Neural cell (in vitro differentiated cells): ENCODE measurements around the gene EGLN1. TPM values are rescaled to one million over a fixed set of nuclear protein-coding genes. Genes with fewer than 3 reads are reported as not detected.

Experiments used
- H2AFZ ChIP-seq: fragments of 200-600, 300-800 bp; sonication (generic), shearing (Covaris generic); 2 replicates; pipeline ENCODE4 v1.6.0; 2014; ENCODE audit warnings: low read depth, mild to moderate bottlenecking, antibody characterized with exemption, low read length, moderate library complexity
- H3F3A ChIP-seq: fragments of 200-600 bp; shearing (Covaris generic); 2 replicates; pipeline ENCODE4 v1.6.1; 2016; ENCODE audit warnings: mild to moderate bottlenecking, moderate library complexity, mixed read lengths, antibody characterized with exemption, low read length; ENCODE audit not compliant: insufficient read depth, poor library complexity, severe bottlenecking
- H3K27ac ChIP-seq: fragments of 200-600, 300-800 bp; sonication (generic), shearing (Covaris generic); 2 replicates; pipeline ENCODE4 v1.5.1; 2014; ENCODE audit warnings: mild to moderate bottlenecking, low read length, moderate library complexity
- H3K27me3 ChIP-seq: fragments of 300-800, 200-600 bp; sonication (generic), shearing (Covaris generic); 2 replicates; pipeline ENCODE4 v1.6.0; 2014; ENCODE audit warnings: mild to moderate bottlenecking, low read depth, low read length, moderate library complexity; ENCODE audit not compliant: insufficient read depth
- H3K36me3 ChIP-seq: fragments of 300-800, 200-600 bp; sonication (generic), shearing (Covaris generic); 2 replicates; pipeline ENCODE4 v1.5.1; 2014; ENCODE audit warnings: mild to moderate bottlenecking, antibody characterized with exemption, low read length, moderate library complexity; ENCODE audit not compliant: insufficient read depth
- H3K4me2 ChIP-seq: fragments of 300-800, 200-600 bp; sonication (generic), shearing (Covaris generic); 2 replicates; pipeline ENCODE4 v1.6.0; 2014; ENCODE audit warnings: mild to moderate bottlenecking, low read length
- H3K4me3 ChIP-seq: fragments of 300-800, 200-600 bp; sonication (generic), shearing (Covaris generic); 2 replicates; pipeline ENCODE4 v1.5.1; 2014; ENCODE audit warnings: mild to moderate bottlenecking, low read length, moderate library complexity
- H3K79me2 ChIP-seq: fragments of 200-600 bp; shearing (Covaris generic); replicated peaks from 2 replicates; pipeline ENCODE4 v1.6.0; 2014; ENCODE audit warnings: mild to moderate bottlenecking, low read length, moderate library complexity; ENCODE audit not compliant: insufficient read depth
- H3K9ac ChIP-seq: fragments of 300-800, 200-600 bp; sonication (generic), shearing (Covaris generic); 2 replicates; pipeline ENCODE4 v1.6.1; 2016; ENCODE audit warnings: mild to moderate bottlenecking, low read length, mixed read lengths
- H3K9me2 ChIP-seq: fragments of 200-600 bp; shearing (Covaris generic); 2 replicates; pipeline ENCODE4 v1.6.1; 2016; ENCODE audit warnings: mild to moderate bottlenecking, low read length, mixed read lengths; ENCODE audit not compliant: insufficient read depth
- H3K9me3 ChIP-seq: fragments of 200-600, 300-800 bp; sonication (generic), shearing (Covaris generic); 2 replicates; pipeline ENCODE4 v1.6.1; 2016; ENCODE audit warnings: mild to moderate bottlenecking, mixed run types, low read length, moderate library complexity, mixed read lengths
- H4K20me1 ChIP-seq: fragments of 200-600 bp; shearing (Covaris generic); 2 replicates; pipeline ENCODE4 v1.6.1; 2016; ENCODE audit warnings: mild to moderate bottlenecking, mixed run types; ENCODE audit not compliant: insufficient read depth
- CTCF ChIP-seq: fragments of 450-650 bp; IDR thresholded peaks from 2 replicates; pipeline ENCODE4 v1.5.1; 2014; ENCODE audit warnings: antibody characterized with exemption, mild to moderate bottlenecking, moderate library complexity; ENCODE audit not compliant: poor library complexity, severe bottlenecking
- EP300 ChIP-seq: fragments of 450-650 bp; conservative IDR thresholded peaks from 2 replicates; pipeline ENCODE4 v1.6.1; 2014; ENCODE audit warnings: antibody characterized with exemption, mild to moderate bottlenecking, moderate library complexity; ENCODE audit not compliant: poor library complexity, severe bottlenecking
- EZH2 ChIP-seq: fragments of 200-600, 300-800 bp; shearing (Covaris generic), sonication (generic); IDR thresholded peaks from 2 replicates; pipeline ENCODE4 v1.6.1; 2014; ENCODE audit warnings: antibody characterized with exemption, low read length, borderline replicate concordance, mild to moderate bottlenecking; ENCODE audit not compliant: insufficient read depth, poor library complexity, severe bottlenecking
- MXI1 ChIP-seq: fragments of 450-650 bp; conservative IDR thresholded peaks from 2 replicates; pipeline ENCODE4 v1.6.1; 2014; ENCODE audit warnings: antibody characterized with exemption, mild to moderate bottlenecking; ENCODE audit not compliant: poor library complexity, severe bottlenecking
- POLR2AphosphoS5 ChIP-seq: IDR thresholded peaks from 2 replicates; pipeline ENCODE4 v1.6.1; 2012
- RAD21 ChIP-seq: fragments of 450-650 bp; conservative IDR thresholded peaks from 2 replicates; pipeline ENCODE4 v1.6.1; 2014; ENCODE audit warnings: antibody characterized with exemption, mild to moderate bottlenecking, moderate library complexity
- SMC3 ChIP-seq: fragments of 450-650 bp; conservative IDR thresholded peaks from 2 replicates; pipeline ENCODE4 v1.6.1; 2014; ENCODE audit warnings: antibody characterized with exemption, mild to moderate bottlenecking, moderate library complexity; ENCODE audit not compliant: poor library complexity
- TAF1 ChIP-seq: IDR thresholded peaks from 2 replicates; pipeline ENCODE4 v1.6.1; 2012; ENCODE audit warnings: low read depth
- polyA plus RNA-seq: library from polyadenylated mRNA; depleted of rRNA; stranded (reverse); fragments of >200 nt; gene quantifications from 2 replicates; pipeline ENCODE4 v1.2.3, GENCODE V29; 2014
- TF ChIP-seq, protein P1 (sequence below): IDR thresholded peaks from 2 replicates; pipeline ENCODE4 v1.6.1; 2012; ENCODE audit warnings: borderline replicate concordance

EGLN1 gene
- polyA plus RNA-seq, 1 donor from 2014 or later, result 33.2 TPM

DNA sequence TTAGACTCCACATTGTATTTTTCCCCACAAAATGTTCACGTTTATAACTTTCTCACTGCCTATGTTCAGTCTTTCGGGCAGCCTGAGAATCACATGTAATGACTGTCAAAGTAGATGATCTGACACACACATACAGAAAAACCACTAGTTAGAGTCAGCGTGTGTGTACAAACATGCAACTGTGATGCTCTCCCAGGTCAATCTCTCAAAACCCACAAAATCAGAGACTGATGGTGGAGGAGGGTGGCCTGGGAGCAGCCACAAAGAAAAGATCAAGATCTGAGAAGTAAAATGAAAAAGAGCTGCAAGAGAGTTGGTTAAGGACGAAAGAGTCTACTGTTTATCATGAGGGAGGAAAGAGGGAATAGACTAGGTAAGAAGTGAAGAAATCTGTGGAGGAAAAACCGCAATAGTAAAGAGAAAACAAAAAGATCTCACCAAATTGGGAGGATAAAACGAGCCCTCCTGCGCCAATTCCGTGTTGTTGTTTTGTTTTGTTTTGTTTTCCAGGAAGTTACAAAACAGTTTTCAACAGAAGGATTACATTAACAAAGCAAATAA is 2.3 kb downstream of the EGLN1 start:
- Histone ChIP-seq H3K4me3 (peak overlapping the region; percentile 87), H3K9me2 (no peaks in the 10 kb centered on the region), H3K27me3 (no peaks in the 10 kb centered on the region), H2AFZ (no peak overlapping the region), H3K9ac (peak overlapping the region; percentile 82), H3K27ac (no peak overlapping the region), H4K20me1 (peaks cover 14% of the 10 kb centered on the region), H3F3A (no peaks in the 10 kb centered on the region), H3K79me2 (peaks cover 62% of the 10 kb centered on the region), H3K4me2 (peak overlapping the region; percentile 96), H3K36me3 (no peaks in the 10 kb centered on the region), H3K9me3 (no peaks in the 10 kb centered on the region)
- TF ChIP-seq SMC3 (no peak), EP300 (no peak), CTCF (no peak)

- TF ChIP-seq TAF1, result no peak
- no peak for TF ChIP-seq MXI1
- Histone ChIP-seq H3K4me2 (peak overlapping the region; percentile 96), H3K9ac (peak overlapping the region; percentile 82), H3K36me3 (no peaks in the 10 kb centered on the region), H2AFZ (no peak overlapping the region), H4K20me1 (peaks cover 14% of the 10 kb centered on the region), H3K4me3 (peak overlapping the region; percentile 87), H3K9me3 (no peaks in the 10 kb centered on the region), H3K27ac (no peak overlapping the region), H3K79me2 (peaks cover 66% of the 10 kb centered on the region), H3K27me3 (no peaks in the 10 kb centered on the region), H3K9me2 (no peaks in the 10 kb centered on the region), H3F3A (no peaks in the 10 kb centered on the region)
Observed at GRCh38 chr1:231419147-231419546, 2.9 kb downstream of the EGLN1 start.

GRCh38 chr1:231418741-231419107 is 3.4 kb downstream of the EGLN1 start:
- H3K9me3 ChIP-seq, result no peaks in the 10 kb centered on the region
- no peak overlapping the region for H3K9ac ChIP-seq
- peaks cover 70% of the 10 kb centered on the region for H3K79me2 ChIP-seq
- H3K9me2 ChIP-seq, result no peaks in the 10 kb centered on the region
- no peaks in the 10 kb centered on the region for H3K27me3 ChIP-seq
- peak overlapping the region; percentile 87 for H3K4me3 ChIP-seq
- H3F3A ChIP-seq, result no peaks in the 10 kb centered on the region
- peaks cover 14% of the 10 kb centered on the region for H4K20me1 ChIP-seq
- H3K4me2 ChIP-seq, result peak overlapping the region; percentile 96
- no peak overlapping the region for H2AFZ ChIP-seq
- H3K36me3 ChIP-seq, result no peaks in the 10 kb centered on the region
- no peak overlapping the region for H3K27ac ChIP-seq
- TF ChIP-seq, protein P1, sequence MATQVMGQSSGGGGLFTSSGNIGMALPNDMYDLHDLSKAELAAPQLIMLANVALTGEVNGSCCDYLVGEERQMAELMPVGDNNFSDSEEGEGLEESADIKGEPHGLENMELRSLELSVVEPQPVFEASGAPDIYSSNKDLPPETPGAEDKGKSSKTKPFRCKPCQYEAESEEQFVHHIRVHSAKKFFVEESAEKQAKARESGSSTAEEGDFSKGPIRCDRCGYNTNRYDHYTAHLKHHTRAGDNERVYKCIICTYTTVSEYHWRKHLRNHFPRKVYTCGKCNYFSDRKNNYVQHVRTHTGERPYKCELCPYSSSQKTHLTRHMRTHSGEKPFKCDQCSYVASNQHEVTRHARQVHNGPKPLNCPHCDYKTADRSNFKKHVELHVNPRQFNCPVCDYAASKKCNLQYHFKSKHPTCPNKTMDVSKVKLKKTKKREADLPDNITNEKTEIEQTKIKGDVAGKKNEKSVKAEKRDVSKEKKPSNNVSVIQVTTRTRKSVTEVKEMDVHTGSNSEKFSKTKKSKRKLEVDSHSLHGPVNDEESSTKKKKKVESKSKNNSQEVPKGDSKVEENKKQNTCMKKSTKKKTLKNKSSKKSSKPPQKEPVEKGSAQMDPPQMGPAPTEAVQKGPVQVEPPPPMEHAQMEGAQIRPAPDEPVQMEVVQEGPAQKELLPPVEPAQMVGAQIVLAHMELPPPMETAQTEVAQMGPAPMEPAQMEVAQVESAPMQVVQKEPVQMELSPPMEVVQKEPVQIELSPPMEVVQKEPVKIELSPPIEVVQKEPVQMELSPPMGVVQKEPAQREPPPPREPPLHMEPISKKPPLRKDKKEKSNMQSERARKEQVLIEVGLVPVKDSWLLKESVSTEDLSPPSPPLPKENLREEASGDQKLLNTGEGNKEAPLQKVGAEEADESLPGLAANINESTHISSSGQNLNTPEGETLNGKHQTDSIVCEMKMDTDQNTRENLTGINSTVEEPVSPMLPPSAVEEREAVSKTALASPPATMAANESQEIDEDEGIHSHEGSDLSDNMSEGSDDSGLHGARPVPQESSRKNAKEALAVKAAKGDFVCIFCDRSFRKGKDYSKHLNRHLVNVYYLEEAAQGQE, result no peak
- no peak for TF ChIP-seq SMC3
- no peak for TF ChIP-seq RAD21
- no peak for TF ChIP-seq TAF1
- TF ChIP-seq EP300, result no peak
- no peak for TF ChIP-seq POLR2AphosphoS5
- no peak for TF ChIP-seq CTCF
- TF ChIP-seq EZH2, result no peak
